ENCODE measurements around the gene SPTLC3.

SPTLC3 gene

GRCh38 chr20:12997128-12997655 is 11.6 kb upstream of the SPTLC3 start:
- no peak for TF ChIP-seq CTCF (IDR thresholded peaks at IDR 0.05)

GRCh38 chr20:12998046-12998445 is 10.7 kb upstream of the SPTLC3 start:
- no peak for TF ChIP-seq CTCF (IDR thresholded peaks at IDR 0.05)

- TF ChIP-seq CTCF (IDR thresholded peaks at IDR 0.05), result no peak
Observed at GRCh38 chr20:12999201-12999600, 9.6 kb upstream of the SPTLC3 start.

GRCh38 chr20:13002251-13002650 is 6.5 kb upstream of the SPTLC3 start:
- no peak for TF ChIP-seq CTCF (IDR thresholded peaks at IDR 0.05)

- TF ChIP-seq CTCF (IDR thresholded peaks at IDR 0.05), result no peak
Observed at GRCh38 chr20:13006825-13007224, 1.9 kb upstream of the SPTLC3 start.

- no peak for TF ChIP-seq CTCF (IDR thresholded peaks at IDR 0.05)
Observed at GRCh38 chr20:13007596-13007995, 1.2 kb upstream of the SPTLC3 start.

- no peak for TF ChIP-seq CTCF (IDR thresholded peaks at IDR 0.05)
Observed at GRCh38 chr20:13009682-13010406, 1.1 kb downstream of the SPTLC3 start.

All from LNCAP (cell line).